Astrocyte (in vitro differentiated cells and primary cell): ENCODE results near the gene AMPD2.

Experiments
- EZH2 ChIP-seq: IDR thresholded peaks from 2 replicates; pipeline ENCODE4 v1.6.1; 2012; ENCODE audit warnings: mild to moderate bottlenecking, low read length, inconsistent platforms; ENCODE audit not compliant: insufficient read depth
- TF ChIP-seq, protein P1 (sequence below): IDR thresholded peaks from 2 replicates; pipeline ENCODE4 v1.5.1; 2011; ENCODE audit warnings: low read depth, mild to moderate bottlenecking, inconsistent platforms, low read length, moderate library complexity; ENCODE audit not compliant: insufficient read depth

DNA sequence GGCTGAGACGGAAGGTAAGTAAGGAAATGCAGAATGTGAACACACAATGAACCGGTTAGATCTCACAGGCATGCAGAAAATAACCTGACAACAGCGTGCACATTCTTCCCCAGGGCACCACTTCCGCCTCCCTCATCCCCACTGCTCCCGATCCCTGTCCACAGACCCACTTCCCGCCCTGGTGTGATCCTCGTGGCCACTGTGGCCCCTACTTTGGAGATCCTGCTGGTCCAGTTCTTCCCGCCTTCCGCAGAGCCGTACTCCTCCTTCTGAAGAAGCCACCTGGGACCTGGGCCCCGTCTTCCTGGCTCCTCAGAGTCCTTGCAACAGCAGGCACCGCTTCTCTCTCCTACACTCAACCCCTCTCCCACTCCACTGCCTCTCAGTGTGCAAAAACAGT, 34.9 kb downstream of the AMPD2 start:
- TF ChIP-seq, protein P1, sequence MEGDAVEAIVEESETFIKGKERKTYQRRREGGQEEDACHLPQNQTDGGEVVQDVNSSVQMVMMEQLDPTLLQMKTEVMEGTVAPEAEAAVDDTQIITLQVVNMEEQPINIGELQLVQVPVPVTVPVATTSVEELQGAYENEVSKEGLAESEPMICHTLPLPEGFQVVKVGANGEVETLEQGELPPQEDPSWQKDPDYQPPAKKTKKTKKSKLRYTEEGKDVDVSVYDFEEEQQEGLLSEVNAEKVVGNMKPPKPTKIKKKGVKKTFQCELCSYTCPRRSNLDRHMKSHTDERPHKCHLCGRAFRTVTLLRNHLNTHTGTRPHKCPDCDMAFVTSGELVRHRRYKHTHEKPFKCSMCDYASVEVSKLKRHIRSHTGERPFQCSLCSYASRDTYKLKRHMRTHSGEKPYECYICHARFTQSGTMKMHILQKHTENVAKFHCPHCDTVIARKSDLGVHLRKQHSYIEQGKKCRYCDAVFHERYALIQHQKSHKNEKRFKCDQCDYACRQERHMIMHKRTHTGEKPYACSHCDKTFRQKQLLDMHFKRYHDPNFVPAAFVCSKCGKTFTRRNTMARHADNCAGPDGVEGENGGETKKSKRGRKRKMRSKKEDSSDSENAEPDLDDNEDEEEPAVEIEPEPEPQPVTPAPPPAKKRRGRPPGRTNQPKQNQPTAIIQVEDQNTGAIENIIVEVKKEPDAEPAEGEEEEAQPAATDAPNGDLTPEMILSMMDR: no peak
- no peak for TF ChIP-seq EZH2
